ENCODE data around the gene GRB10. TPM values are rescaled to one million over a fixed set of nuclear protein-coding genes. Genes with fewer than 3 reads are reported as not detected.

The GRB10 gene
- total and polyA plus RNA-seq, 2 donors (not counting 3 experiments of a cell fraction or from before 2014, with no cell fraction given), result 43.7 to 240 TPM

- dilution Hi-C loops (cut with MboI; ENCODE audit: extremely low pct_ligation_motif_present, low sequenced_read_pairs) (no loop called here), intact Hi-C loops (cut with micrococcal nuclease) (no loop called here)
- POLR2A ChIA-PET, result no interaction called here
- Histone ChIP-seq H3K9me3 (replicated peaks; ENCODE audit: control insufficient read depth, insufficient read depth, low read length) (no peaks in the 10 kb centered on the region), H3K27me3 (ENCODE audit: control insufficient read depth in 2 of 2, insufficient read depth in 2 of 2, low read length in 2 of 2) (no peaks in the 10 kb centered on the region), H3K4me3 (replicated peaks in 1 of 3; ENCODE audit: insufficient read depth in 1 of 3, low read depth in 1 of 3, low read length in 3 of 3) (no peak overlapping the region), H3K4me1 (ENCODE audit: control insufficient read depth, extremely low read depth, insufficient read depth, low read length) (peaks cover 9% of the 10 kb centered on the region), H4K20me1 (replicated peaks; ENCODE audit: control insufficient read depth, extremely low read depth, insufficient read depth, low read length) (no peaks in the 10 kb centered on the region), H3K4me2 (ENCODE audit: insufficient read depth, low read length) (no peak overlapping the region), H2AFZ (ENCODE audit: low read depth, low read length) (no peak overlapping the region), H3K9ac (replicated peaks; ENCODE audit: extremely low read depth, insufficient read depth, low read length) (no peak overlapping the region), H3K27ac (ENCODE audit: insufficient read depth, low read depth, low read length) (no peak overlapping the region), H3K36me3 (ENCODE audit: control insufficient read depth in 2 of 2, extremely low read depth in 1 of 2, insufficient read depth in 2 of 2, low read length in 2 of 2) (peaks cover 15 to 35% of the 10 kb centered on the region in 2 experiments), H3K9me1 (replicated peaks; ENCODE audit: control insufficient read depth, extremely low read depth, insufficient read depth, low read length) (no peaks in the 10 kb centered on the region), H3K79me2 (ENCODE audit: control insufficient read depth, insufficient read depth, low read length) (peaks cover 20% of the 10 kb centered on the region)
- CTCF ChIA-PET, result interaction anchor here (1.0 to 2.5 kb wide), 2 partner anchors 11 to 518 kb away, joined by 3 to 12 read pairs; no protein-coding TSS in a partner anchor
- no peak for TF ChIP-seq CTCF (IDR thresholded peaks at IDR 0.05; ENCODE audit: extremely low read depth in 1 of 2, insufficient read depth in 1 of 2, low read depth in 1 of 2, low read length in 2 of 2)
- TF ChIP-seq POLR2AphosphoS5 (IDR thresholded peaks at IDR 0.05; ENCODE audit: insufficient read depth, low read depth, low read length), result no peak
- TF ChIP-seq JUN (IDR thresholded peaks at IDR 0.05; ENCODE audit: borderline replicate concordance, insufficient read depth, insufficient read length, low read depth), result no peak
- no peak for TF ChIP-seq MYC (IDR thresholded peaks at IDR 0.05; ENCODE audit: low read depth, low read length)
- no peak for TF ChIP-seq MAX (IDR thresholded peaks at IDR 0.05; ENCODE audit: insufficient read depth, insufficient read length)
- TF ChIP-seq EZH2 (IDR thresholded peaks at IDR 0.05; ENCODE audit: borderline replicate concordance, low read depth, low read length, severe bottlenecking), result no peak
- TF ChIP-seq POLR2A (IDR thresholded peaks at IDR 0.05; ENCODE audit: low read depth, low read length), result no peak
- TF ChIP-seq GATA2 (IDR thresholded peaks at IDR 0.05; ENCODE audit: insufficient read depth, insufficient read length, low read depth, low read length), result no peak
- TF ChIP-seq FOS (IDR thresholded peaks at IDR 0.05; ENCODE audit: borderline replicate concordance, insufficient read depth, low read length), result no peak
- FAIRE-seq (no peak), DNase-seq (ENCODE audit: low read depth, low spot score) (no peak)
- no TSS peak for BruUV-seq (replicated peaks)
Measured at GRCh38 chr7:50622821-50623220, 159.9 kb downstream of the GRB10 start.

Data from endothelial cell of umbilical vein (primary cell).